Endodermal cell (in vitro differentiated cells): ENCODE results near the gene GGT1. TPM values are rescaled to one million over a fixed set of nuclear protein-coding genes. Genes with fewer than 3 reads are reported as not detected.
"Not testable (repeated sequence)": the region's sequence is repeated elsewhere in the genome, so short reads cannot be mapped to it uniquely, and the experiment has no call there.

ENCODE experiments used
- DNase-seq: peaks from one replicate; pipeline ENCODE4 v3.0.0-alpha.2; 2017
- H3K27ac ChIP-seq: 2 replicates; pipeline ENCODE4 v1.5.1; 2013; ENCODE audit warnings: mild to moderate bottlenecking, low read depth, low read length, moderate library complexity
- H3K27me3 ChIP-seq: 2 replicates; pipeline ENCODE4 v1.6.1; 2013; ENCODE audit warnings: mild to moderate bottlenecking, low read length, moderate library complexity; ENCODE audit not compliant: insufficient read depth, control insufficient read depth, poor library complexity, severe bottlenecking
- H3K36me3 ChIP-seq: 2 replicates; pipeline ENCODE4 v1.7.0; 2013; ENCODE audit warnings: mild to moderate bottlenecking, low read length, moderate library complexity; ENCODE audit not compliant: control insufficient read depth, insufficient read depth
- H3K4me1 ChIP-seq: one replicate; pipeline ENCODE4 v1.7.0; 2013; ENCODE audit warnings: low read length; ENCODE audit not compliant: control insufficient read depth, insufficient read depth
- H3K4me3 ChIP-seq: 2 replicates; pipeline ENCODE4 v1.5.1; 2013; ENCODE audit warnings: mild to moderate bottlenecking, low read length, moderate library complexity
- H3K9ac ChIP-seq: 2 replicates; pipeline ENCODE4 v1.6.1; 2013; ENCODE audit warnings: mild to moderate bottlenecking, low read length, moderate library complexity; ENCODE audit not compliant: poor library complexity, severe bottlenecking; ENCODE audit errors: extremely low read depth
- H3K9me3 ChIP-seq: 2 replicates; pipeline ENCODE4 v1.6.1; 2013; ENCODE audit warnings: mild to moderate bottlenecking, low read length, moderate library complexity; ENCODE audit not compliant: control insufficient read depth
- H3K27ac Mint-ChIP-seq: 2 replicates; pipeline ENCODE4 v1.8.0; 2020; ENCODE audit warnings: mixed read lengths
- H3K27me3 Mint-ChIP-seq: 2 replicates; pipeline ENCODE4 v1.8.0; 2021; ENCODE audit warnings: mild to moderate bottlenecking, mixed read lengths; ENCODE audit not compliant: insufficient read depth
- H3K36me3 Mint-ChIP-seq: 2 replicates; pipeline ENCODE4 v1.8.0; 2020; ENCODE audit warnings: low read depth, mixed read lengths
- H3K4me1 Mint-ChIP-seq: 2 replicates; pipeline ENCODE4 v1.8.0; 2020; ENCODE audit warnings: mixed read lengths
- H3K4me3 Mint-ChIP-seq: 2 replicates; pipeline ENCODE4 v1.8.0; 2020; ENCODE audit warnings: mild to moderate bottlenecking, moderate library complexity, mixed read lengths
- H3K9me3 Mint-ChIP-seq: 2 replicates; pipeline ENCODE4 v1.8.0; 2020; ENCODE audit warnings: mild to moderate bottlenecking, mixed read lengths
- WGBS, 2 experiments: methylation state at CpG; one replicate each; pipeline versions ENCODE4 v1.1.5 to v1.1.7; 2013; ENCODE audit warnings: missing lambda C conversion rate in 2 of 2, mixed read lengths in 1 of 2; ENCODE audit not compliant: insufficient coverage in 1 of 2, insufficient read length in 1 of 2; 5-methylcytosine and 5-hydroxymethylcytosine counted together
- total RNA-seq, 2 donors: library from RNA; stranded (reverse); fragmentation: NEBNext Ultra II Directional in 1 of 2; extraction: Animal tissue kit (Norgen Biotek cat#: 25700) in 1 of 2; gene quantifications; 2 replicates in 1 of 2; 3 replicates in 1 of 2; pipeline ENCODE4 v1.2.1, GENCODE V29; 2021
- TF ChIP-seq, protein P1 (sequence below): fragments of 200-600 bp; sonication (generic); conservative IDR thresholded peaks from 2 replicates; pipeline ENCODE4 v1.5.0; 2021; ENCODE audit warnings: antibody characterized with exemption, mild to moderate bottlenecking

Gene GGT1
- total RNA-seq, 2 donors from 2014 or later = 22.4 to 52.8 TPM

DNA sequence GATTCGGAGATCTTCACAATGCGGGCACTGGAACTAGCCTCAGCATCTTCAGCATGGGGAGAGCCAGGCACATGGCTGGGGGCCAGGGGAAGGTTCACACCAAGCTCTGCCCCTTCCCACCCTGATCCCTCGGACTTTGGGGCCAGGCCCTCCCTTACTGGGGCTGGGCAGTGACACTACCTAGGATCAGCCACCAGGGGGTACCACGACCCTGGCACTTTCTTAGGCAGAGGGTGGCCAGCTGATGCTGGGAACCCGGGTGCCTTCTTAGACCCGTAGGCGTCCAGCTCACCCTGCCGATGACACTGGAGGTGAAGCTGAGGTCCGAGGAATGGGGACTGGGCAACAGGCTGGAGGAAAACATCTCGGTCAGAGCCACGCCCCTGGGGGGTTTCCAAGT, 26.1 kb downstream of the GGT1 start:
- DNase-seq = peak; percentile 78
- TF ChIP-seq, protein P1, sequence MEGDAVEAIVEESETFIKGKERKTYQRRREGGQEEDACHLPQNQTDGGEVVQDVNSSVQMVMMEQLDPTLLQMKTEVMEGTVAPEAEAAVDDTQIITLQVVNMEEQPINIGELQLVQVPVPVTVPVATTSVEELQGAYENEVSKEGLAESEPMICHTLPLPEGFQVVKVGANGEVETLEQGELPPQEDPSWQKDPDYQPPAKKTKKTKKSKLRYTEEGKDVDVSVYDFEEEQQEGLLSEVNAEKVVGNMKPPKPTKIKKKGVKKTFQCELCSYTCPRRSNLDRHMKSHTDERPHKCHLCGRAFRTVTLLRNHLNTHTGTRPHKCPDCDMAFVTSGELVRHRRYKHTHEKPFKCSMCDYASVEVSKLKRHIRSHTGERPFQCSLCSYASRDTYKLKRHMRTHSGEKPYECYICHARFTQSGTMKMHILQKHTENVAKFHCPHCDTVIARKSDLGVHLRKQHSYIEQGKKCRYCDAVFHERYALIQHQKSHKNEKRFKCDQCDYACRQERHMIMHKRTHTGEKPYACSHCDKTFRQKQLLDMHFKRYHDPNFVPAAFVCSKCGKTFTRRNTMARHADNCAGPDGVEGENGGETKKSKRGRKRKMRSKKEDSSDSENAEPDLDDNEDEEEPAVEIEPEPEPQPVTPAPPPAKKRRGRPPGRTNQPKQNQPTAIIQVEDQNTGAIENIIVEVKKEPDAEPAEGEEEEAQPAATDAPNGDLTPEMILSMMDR = peak; percentile 73
- H3K27me3 ChIP-seq, H3K4me3 ChIP-seq, H3K4me3 Mint-ChIP-seq, H3K36me3 ChIP-seq, H3K27ac Mint-ChIP-seq, H3K27me3 Mint-ChIP-seq, H3K9ac ChIP-seq, H3K9me3 Mint-ChIP-seq, H3K27ac ChIP-seq, H3K9me3 ChIP-seq, H3K4me1 ChIP-seq: not testable (repeated sequence)
- Mint-ChIP-seq H3K4me1 (peaks cover 27% of the 10 kb centered on the region), H3K36me3 (peaks cover 10% of the 10 kb centered on the region)
- WGBS, 2 experiments = 40 to 92% methylated on average over 1 to 7 of the region's 11 CpGs

DNA sequence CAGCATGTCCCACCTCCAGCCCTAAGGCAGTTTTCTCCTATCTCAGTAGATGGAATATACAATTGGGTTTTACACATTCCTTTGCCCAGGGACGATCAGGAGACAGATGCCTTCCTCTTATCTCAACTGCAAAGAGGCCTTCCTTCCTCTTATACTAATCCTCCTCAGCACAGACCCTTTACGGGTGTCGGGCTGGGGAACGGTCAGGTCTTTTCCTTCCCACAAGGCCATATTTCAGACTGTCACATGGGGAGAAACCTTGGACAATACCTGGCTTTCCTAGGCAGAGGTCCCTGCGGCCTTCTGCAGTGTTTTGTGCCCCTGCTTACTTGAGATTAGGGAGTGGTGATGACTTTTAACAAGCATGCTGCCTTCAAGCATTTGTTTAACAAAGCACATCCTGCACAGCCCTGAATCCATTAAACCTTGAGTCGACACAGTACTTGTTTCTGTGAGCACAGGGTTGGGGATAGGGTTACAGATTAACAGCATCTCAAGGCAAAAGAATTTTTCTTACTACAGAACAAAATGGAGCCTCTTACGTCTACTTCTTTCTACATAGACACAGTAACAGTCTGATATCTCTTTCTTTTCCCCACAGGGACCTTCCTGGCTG, 27.9 kb downstream of the GGT1 start:
- DNase-seq = peak; percentile 43
- H3K27ac ChIP-seq = not testable (repeated sequence)

DNA sequence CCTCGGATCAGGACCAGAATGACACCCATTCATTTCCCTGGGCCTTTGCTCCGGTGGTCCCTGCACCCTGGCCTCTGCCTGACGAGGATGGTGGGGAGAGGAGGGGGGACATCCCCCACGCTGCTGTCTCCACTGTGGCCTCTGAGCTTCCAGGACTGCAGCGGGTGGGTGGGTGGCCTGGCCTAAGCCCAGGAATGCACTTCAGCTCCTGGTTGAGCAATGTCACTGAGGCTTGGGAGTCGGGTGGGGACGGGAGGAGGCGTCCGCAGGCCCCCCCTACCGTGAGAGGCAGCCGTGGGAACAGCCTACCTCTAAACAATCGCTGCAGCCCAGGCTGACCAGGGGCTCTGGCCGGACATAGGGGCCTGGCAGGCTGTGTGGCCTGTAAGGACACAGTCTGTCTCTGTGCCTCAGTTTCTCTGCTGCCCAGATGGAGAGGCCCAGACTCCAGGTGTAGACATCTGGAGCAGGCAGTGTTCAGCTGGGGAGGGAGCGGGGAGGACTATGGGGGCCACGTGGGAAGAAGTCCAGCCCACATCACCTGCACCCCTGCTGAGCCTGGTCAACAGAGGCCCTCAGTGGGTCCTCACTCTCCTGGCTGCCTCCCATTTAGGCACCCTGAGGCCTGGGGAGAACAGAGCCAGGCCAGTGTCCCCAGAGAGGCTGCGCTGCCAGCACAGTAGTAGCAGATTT, 28.6 kb downstream of the GGT1 start:
- not testable (repeated sequence) for H3K4me3 Mint-ChIP-seq, H3K4me1 ChIP-seq, H3K27me3 ChIP-seq, H3K27me3 Mint-ChIP-seq, H3K9me3 ChIP-seq, H3K4me3 ChIP-seq, H3K27ac ChIP-seq, H3K36me3 ChIP-seq, H3K36me3 Mint-ChIP-seq, H3K9ac ChIP-seq, H3K9me3 Mint-ChIP-seq
- 80 to 100% methylated on average over 2 to 14 of the region's 16 CpGs for WGBS, 2 experiments
- peak overlapping the region; percentile 92 for H3K27ac Mint-ChIP-seq
- H3K4me1 Mint-ChIP-seq = peaks cover 30% of the 10 kb centered on the region
- peak; percentile 64 for DNase-seq

More for the DNA sequence above, 27.9 kb downstream of the GGT1 start:
- 20 to 26% methylated on average over 1 to 2 of the region's 7 CpGs for WGBS, 2 experiments
- H3K4me3 Mint-ChIP-seq, H3K9me3 Mint-ChIP-seq, H3K27me3 ChIP-seq, H3K4me3 ChIP-seq, H3K9ac ChIP-seq, H3K9me3 ChIP-seq, H3K4me1 ChIP-seq, H3K36me3 Mint-ChIP-seq, H3K36me3 ChIP-seq, H3K27me3 Mint-ChIP-seq: not testable (repeated sequence)
- H3K4me1 Mint-ChIP-seq = peaks cover 30% of the 10 kb centered on the region
- peak overlapping the region; percentile 92 for H3K27ac Mint-ChIP-seq

DNA sequence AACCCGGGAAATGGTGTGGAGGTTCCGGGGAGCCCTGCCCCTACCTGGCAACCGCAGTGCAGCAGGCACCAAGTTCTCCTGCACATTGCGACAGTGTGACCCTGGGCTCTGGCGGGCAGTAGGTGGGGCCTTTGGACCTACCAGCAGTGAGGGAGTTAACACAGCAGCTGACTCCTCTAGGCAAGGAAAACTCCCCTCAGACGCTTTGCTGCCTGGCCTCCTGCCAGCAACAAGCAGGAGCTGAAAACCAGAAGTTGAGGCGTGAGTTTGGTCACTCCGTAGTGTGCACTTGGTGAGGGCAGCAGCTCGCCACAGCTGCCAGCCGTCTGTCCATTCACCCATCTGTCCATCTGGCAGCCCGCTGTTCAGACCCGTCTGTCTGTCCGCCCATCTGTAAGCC, 29.6 kb downstream of the GGT1 start:
- not testable (repeated sequence) for H3K9me3 ChIP-seq, H3K36me3 Mint-ChIP-seq, H3K27ac ChIP-seq, H3K4me3 ChIP-seq, H3K9ac ChIP-seq, H3K4me3 Mint-ChIP-seq, H3K4me1 ChIP-seq, H3K27me3 ChIP-seq, H3K36me3 ChIP-seq, H3K27me3 Mint-ChIP-seq, H3K27ac Mint-ChIP-seq, DNase-seq, H3K9me3 Mint-ChIP-seq
- peaks cover 30% of the 10 kb centered on the region for H3K4me1 Mint-ChIP-seq
- 80% methylated on average over 5 of the region's 13 CpGs; no CpG with 5 or more reads in 1 of the 2 experiments for WGBS, 2 experiments

DNA sequence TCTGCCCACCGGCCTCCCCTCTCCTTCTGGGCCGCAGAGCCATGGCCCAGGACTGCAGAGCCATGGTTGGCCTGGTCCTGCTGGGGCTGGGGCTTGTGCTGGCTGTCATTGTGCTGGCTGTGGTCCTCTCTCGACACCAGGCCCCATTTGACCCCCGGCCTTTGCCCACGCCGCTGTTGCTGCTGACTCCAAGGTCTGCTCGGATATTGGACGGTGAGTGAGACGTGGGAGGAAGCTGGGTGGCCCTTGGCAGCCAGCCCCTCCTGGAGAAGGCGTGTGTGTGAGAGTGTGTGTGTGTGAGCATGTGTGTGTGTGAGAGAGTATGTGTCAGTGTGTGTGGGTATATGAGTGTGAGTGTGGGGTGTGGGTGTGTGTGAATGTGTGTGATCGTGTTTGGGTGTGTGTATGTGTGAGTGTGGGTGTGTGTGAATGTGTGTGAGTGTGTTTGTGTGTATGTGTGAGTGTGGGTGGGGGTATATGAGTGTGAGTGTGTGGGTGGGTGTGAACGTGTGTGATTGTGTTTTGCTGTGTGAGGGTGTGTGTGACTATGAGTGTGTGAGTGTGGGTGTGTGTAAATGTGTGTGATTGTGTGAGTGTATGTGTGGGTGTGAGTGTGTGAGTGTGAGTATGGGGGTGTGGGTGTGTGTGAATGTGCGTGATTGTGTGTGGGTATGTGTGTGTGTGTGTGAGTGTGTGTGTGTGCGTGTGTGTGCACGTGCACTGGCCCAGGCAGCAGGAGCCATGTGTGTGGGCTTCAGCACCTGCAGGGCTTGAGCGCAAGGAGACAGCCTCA, 30.4 kb downstream of the GGT1 start:
- not testable (repeated sequence) for H3K27ac ChIP-seq, H3K4me3 Mint-ChIP-seq, H3K9ac ChIP-seq, H3K4me1 ChIP-seq, H3K4me3 ChIP-seq, H3K36me3 ChIP-seq, H3K9me3 Mint-ChIP-seq, H3K36me3 Mint-ChIP-seq, H3K27me3 ChIP-seq, H3K9me3 ChIP-seq, H3K27ac Mint-ChIP-seq, H3K27me3 Mint-ChIP-seq
- peak; percentile 34 for DNase-seq
- WGBS, 2 experiments = 89% methylated on average over 4 to 15 of the region's 16 CpGs
- peaks cover 30% of the 10 kb centered on the region for H3K4me1 Mint-ChIP-seq
